ENCODE data around the gene FBXO5. TPM values are rescaled to one million over a fixed set of nuclear protein-coding genes. Genes with fewer than 3 reads are reported as not detected.
"Not testable (repeated sequence)": the region's sequence is repeated elsewhere in the genome, so short reads cannot be mapped to it uniquely, and the experiment has no call there.

The FBXO5 gene
- total RNA-seq, 1 donor from 2014 or later, result 4.9 TPM

DNA sequence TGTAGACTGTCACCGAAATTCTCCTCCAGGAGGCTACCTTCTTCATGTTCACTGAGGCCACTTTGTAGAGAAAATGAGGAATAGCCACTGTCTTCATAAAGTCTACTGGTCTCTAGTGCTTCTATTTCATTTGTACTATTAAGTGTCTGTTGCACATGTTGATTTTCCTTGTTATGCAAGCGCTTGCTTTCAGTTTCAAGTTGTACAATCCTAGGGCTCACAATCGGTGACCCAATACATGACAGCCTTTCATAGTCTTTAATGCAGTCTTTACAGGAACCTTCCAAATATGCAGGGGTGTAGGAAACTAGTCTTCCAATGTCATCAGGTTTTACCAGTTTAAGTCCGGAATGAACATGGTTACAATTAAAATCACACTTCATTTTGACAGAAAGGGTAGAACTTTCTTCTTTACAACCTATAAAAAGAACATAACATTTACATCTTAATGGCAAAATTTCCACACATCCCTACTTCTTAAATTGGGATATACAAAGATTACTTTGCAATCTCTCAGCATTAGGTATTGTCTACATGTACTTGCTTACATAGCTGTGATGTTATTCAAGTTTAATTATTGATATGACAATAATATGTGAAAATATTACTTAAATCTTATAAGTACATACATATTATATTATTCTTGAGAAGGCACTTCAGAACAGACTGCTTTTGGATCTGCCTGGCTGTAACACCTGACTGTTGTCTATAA, 7.5 kb downstream of the FBXO5 start:
- intact Hi-C loops (cut with DNase I), result no loop called here
- ATAC-seq, result peak; percentile 92
- peaks cover 27% of the 10 kb centered on the region for H3K36me3 ChIP-seq
- TF ChIP-seq, protein P1, sequence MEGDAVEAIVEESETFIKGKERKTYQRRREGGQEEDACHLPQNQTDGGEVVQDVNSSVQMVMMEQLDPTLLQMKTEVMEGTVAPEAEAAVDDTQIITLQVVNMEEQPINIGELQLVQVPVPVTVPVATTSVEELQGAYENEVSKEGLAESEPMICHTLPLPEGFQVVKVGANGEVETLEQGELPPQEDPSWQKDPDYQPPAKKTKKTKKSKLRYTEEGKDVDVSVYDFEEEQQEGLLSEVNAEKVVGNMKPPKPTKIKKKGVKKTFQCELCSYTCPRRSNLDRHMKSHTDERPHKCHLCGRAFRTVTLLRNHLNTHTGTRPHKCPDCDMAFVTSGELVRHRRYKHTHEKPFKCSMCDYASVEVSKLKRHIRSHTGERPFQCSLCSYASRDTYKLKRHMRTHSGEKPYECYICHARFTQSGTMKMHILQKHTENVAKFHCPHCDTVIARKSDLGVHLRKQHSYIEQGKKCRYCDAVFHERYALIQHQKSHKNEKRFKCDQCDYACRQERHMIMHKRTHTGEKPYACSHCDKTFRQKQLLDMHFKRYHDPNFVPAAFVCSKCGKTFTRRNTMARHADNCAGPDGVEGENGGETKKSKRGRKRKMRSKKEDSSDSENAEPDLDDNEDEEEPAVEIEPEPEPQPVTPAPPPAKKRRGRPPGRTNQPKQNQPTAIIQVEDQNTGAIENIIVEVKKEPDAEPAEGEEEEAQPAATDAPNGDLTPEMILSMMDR (IDR thresholded peaks at IDR 0.05), result no peak
- H3K9me3 ChIP-seq, result no peaks in the 10 kb centered on the region
- H3K4me3 ChIP-seq, result no peak overlapping the region
- H3K4me1 ChIP-seq, result peaks cover 6% of the 10 kb centered on the region
- DNase-seq, result no peak
- H3K27ac ChIP-seq, result no peak overlapping the region
- no peaks in the 10 kb centered on the region for H3K27me3 ChIP-seq

DNA sequence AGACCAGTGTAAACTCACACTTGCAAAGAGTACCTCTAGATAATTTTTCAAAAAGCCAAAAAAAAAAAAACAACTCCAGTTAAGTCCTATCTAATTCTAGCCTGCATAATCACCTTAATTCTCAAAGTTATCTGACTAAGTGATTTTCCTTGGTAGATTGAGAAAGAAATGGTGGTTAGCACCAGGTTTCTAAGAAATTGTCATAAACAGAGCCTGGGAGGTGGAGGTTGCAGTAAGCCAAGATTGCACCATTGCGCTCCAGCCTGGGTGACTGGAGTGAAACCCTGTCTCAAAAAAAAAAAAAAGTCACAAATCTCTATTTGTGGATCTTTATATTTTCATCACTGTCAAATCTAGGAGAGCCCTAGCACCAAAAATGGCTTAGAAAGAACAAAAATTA, 8.9 kb downstream of the FBXO5 start:
- Histone ChIP-seq H3K27ac (no peak overlapping the region), H3K9me3 (no peaks in the 10 kb centered on the region), H3K36me3 (peaks cover 33% of the 10 kb centered on the region), H3K4me3 (no peak overlapping the region), H3K4me1 (peaks cover 6% of the 10 kb centered on the region), H3K27me3 (no peaks in the 10 kb centered on the region)
- DNase-seq (no peak), ATAC-seq (no peak)
- intact Hi-C loops (cut with DNase I), result no loop called here
- TF ChIP-seq, protein P1 (IDR thresholded peaks at IDR 0.05), result no peak

DNA sequence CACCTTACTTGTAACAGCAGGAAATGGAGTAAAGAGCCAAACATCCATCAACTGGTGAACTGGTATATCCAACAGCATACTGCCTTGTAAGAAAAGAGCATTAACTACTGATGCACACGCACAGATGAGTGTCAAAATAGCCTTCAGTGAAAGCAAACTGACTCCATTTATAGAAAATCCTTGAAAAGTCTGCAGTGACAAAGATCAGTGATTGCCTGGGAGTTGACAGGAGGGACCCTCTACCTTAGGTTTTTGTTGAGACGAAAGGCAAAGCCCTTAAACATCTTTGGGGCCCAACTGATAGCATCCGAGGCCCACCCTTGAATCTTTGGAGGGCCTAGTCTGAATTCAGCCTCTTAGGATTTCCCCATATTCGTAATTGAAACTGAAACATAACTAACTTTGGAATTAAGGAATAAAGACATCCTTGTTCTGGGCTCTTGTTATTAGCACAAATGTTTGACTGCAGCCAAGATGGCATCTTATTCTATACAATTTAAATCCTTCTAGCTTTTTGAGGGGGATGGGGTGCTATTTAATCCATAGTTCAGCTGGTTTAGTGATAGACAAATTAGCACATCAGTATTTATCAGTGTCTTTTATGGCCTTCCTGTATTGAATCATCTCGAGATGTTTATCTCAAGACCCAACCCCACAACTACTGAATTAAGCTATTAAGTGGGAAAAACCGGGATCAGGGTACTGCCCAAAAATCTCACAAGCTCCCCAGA, 13.0 kb downstream of the FBXO5 start:
- DNase-seq (no peak), ATAC-seq (no peak)
- Histone ChIP-seq H3K4me1 (peaks cover 4% of the 10 kb centered on the region), H3K9me3 (no peaks in the 10 kb centered on the region), H3K36me3 (peaks cover 33% of the 10 kb centered on the region), H3K4me3 (no peak overlapping the region), H3K27ac (no peak overlapping the region), H3K27me3 (no peaks in the 10 kb centered on the region)
- TF ChIP-seq, protein P1 (IDR thresholded peaks at IDR 0.05), result no peak
- intact Hi-C loops (cut with DNase I), result no loop called here

DNA sequence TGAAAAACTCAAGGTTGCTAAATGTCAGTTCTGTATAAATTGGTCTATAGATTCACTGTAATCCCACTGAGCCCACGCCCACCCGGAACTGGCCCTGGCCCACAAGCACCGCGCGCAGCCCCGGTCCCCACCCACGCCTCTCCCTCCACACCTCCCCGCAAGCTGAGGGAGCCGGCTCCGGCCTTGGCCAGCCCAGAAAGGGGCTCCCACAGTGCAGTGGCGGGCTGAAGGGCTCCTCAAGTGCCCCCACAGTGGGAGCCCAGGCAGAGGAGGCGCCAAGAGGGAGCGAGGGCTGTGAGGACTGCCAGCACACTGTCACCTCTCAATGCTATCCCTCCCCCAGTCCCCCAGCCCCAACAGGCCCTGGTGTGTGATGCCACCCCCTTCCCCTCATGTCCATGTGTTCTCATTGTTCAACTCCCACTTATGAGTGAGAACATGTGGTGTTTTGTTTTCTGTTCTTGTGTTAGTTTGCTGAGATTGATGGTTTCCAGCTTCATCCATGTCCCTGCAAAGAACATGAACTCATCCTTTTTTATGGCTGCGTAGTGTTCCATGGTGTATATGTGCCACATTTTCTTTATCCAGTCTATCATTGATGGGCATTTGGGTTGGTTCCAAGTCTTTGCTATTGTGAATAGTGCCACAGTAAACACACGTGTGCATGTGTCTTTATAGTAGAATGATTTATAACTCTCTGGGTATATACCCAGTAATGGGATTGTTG, 16.5 kb downstream of the FBXO5 start:
- H3K4me1 ChIP-seq; intact Hi-C loops (cut with DNase I); DNase-seq; H3K27ac ChIP-seq; ATAC-seq; H3K4me3 ChIP-seq; H3K9me3 ChIP-seq; H3K27me3 ChIP-seq: not testable (repeated sequence)
- peaks cover 16% of the 10 kb centered on the region for H3K36me3 ChIP-seq

DNA sequence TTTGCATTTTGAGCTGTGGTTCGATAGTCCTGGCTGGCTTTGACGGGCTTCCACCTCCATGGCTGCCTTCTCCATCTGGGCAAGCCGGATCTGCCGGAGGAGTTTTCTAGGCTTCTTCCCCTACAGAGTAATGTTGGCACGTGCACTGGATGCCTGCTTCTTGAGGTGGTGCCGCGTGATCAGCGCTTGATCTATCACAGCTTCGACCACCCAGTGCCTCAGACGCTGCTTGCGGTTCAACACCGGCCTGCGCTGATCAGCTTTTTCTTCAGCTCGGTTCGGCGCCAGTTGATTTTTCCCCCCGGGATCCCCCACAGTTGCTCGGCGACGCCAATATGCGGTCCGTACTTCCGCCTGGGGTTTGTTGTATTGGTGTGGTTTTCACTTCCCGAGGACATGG, 23.5 kb downstream of the FBXO5 start:
- TF ChIP-seq, protein P1 (IDR thresholded peaks at IDR 0.05), result no peak
- Histone ChIP-seq H3K9me3 (no peaks in the 10 kb centered on the region), H3K36me3 (no peaks in the 10 kb centered on the region), H3K27ac (no peak overlapping the region), H3K27me3 (no peaks in the 10 kb centered on the region), H3K4me3 (no peak overlapping the region), H3K4me1 (no peaks in the 10 kb centered on the region)
- no peak for ATAC-seq
- intact Hi-C loops (cut with DNase I), result no loop called here
- no peak for DNase-seq

DNA sequence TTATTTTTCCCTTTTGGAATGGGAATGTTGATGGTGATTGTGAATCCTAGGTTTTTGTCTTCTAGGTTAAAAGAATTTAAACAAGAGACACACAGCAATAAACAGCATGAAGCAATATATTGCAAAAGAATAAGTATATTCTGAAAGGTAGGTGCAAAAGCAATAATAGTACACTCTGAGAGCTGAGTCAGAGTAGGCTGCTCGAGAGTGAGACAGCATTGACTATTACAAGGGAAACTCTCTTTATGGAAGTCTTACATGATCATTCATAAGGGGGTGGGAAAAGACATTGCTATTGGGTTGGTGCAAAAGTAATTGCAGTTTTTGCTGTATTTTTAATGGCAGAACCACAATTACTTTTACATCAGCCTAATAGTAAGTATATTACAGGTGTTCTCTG, 25.0 kb downstream of the FBXO5 start:
- H3K36me3 ChIP-seq, result no peaks in the 10 kb centered on the region
- DNase-seq (no peak), ATAC-seq (no peak)
- no peaks in the 10 kb centered on the region for H3K27me3 ChIP-seq
- no peak overlapping the region for H3K27ac ChIP-seq
- H3K4me1 ChIP-seq, result no peaks in the 10 kb centered on the region
- H3K4me3 ChIP-seq, result no peak overlapping the region
- TF ChIP-seq, protein P1 (IDR thresholded peaks at IDR 0.05), result no peak
- H3K9me3 ChIP-seq, result no peaks in the 10 kb centered on the region
- intact Hi-C loops (cut with DNase I), result no loop called here

All from upper lobe of right lung (tissue), 1 donor.